NCI-H748 (cell line): ENCODE data around the gene MYADML2.

Source experiments
- DNase-seq: peaks from one replicate; lab custom pipeline; 2025; ENCODE audit not compliant: unreplicated experiment; lab: John Stamatoyannopoulos, UW

Gene MYADML2

DNA sequence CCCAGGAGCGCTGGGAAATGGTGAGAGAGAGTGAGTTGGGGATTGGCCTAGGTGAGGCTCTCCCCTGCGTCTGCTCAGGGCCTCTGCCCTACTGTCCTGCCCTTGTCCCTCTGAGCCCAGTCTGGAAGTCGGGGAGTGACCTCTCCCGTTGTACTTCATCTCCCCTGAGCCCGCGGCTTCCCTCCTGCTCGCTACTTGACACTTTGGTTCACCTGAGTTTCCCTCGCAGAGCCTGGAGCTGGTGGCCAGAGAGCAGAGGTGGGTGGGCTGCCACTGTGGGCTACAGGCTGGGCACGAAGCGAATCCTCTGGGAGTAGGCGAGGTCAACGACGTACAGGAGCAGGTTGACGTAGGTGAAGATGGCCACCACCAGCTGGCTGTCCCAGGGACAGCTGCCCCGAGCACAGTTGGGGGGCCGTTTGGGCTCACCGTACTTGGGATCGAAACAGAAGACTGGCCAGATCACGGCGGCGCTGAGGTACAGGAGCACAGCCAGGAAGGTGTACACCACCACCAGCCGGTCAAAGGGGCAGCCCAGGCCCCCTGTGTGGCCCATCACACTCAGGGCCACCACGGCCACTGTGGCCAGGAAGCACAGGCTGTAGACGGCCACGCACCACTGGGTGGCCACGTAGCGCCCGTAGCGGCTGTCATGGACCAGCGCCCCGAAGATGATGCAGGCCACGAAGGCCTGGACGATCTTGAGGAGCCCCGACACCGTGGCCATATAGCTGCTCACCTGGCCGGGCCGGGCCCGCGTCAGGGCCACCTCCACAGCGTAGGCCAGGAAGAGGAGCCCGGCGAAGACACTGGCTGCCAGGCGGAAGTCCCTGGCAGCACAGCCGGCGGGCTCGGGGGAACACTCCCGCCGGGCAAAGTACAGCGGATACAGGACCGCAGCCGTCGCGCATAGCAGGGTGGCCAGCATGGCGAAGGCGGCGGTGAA lies 6.2 kb downstream of the MYADML2 start:
- DNase-seq: no peak

DNA sequence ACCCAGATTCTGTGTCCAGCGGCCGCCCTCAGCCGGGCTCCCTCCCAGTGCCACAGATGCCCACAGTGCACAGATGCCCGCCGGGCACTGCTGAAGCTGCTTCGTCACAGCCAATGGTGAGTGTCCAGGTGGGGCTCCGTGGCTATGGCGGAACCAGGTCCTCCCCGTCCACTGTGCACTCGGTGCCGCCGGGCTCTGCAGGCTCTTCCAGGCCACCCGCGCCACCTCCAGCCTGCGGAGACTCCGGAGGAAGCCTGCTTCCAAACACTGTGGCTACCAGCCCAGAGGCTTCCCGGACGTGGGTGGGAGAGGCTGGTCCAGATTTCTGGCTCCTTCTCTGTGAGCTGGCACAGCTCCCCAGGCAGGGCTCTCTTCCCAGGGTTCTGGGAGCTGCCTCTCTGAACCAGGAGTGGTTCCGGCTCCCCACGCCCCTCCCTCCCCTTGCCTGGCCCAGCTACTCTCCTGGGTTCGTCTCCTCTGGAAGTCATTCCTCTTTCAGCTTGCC lies 7.1 kb downstream of the MYADML2 start:
- no peak for DNase-seq

DNA sequence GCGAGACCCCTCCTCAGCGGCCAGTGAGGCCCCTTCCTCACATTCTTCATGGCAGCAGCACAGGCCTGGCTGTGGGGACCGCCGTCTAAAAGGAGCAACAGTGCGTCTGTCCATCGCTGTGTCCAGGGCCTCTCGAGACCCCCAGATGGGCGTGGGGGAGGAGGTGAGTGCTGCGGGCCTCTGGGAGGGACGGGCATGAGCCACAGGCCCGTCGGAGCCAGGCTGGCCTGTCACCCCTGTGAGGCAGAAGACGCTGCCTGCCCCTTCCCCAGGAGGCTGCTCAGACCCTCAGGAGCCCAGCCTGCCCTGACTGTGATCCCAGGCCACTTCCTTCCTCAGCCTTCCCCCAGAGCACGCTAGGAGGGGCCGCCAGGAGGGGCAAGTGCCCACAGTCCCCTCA lies 7.8 kb downstream of the MYADML2 start:
- no peak for DNase-seq

DNA sequence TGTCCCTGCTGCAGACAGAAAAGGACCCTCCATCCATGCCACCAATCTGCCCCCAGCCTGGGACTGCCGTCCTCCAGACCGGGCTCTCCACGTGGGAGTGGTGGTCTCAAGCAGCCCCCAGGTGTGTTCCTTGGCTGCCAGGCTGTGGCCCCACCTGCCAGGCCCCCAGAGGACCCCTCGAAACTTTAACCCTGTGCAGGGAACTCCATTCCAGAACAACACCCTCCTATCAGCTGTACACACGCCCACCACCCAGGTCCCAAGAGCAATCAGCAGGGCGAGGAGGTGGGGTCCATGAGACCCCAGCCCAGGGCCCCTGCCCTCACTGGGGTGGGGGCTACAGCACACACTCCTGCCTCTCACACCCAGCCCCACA lies 11.3 kb downstream of the MYADML2 start:
- no peak for DNase-seq

DNA sequence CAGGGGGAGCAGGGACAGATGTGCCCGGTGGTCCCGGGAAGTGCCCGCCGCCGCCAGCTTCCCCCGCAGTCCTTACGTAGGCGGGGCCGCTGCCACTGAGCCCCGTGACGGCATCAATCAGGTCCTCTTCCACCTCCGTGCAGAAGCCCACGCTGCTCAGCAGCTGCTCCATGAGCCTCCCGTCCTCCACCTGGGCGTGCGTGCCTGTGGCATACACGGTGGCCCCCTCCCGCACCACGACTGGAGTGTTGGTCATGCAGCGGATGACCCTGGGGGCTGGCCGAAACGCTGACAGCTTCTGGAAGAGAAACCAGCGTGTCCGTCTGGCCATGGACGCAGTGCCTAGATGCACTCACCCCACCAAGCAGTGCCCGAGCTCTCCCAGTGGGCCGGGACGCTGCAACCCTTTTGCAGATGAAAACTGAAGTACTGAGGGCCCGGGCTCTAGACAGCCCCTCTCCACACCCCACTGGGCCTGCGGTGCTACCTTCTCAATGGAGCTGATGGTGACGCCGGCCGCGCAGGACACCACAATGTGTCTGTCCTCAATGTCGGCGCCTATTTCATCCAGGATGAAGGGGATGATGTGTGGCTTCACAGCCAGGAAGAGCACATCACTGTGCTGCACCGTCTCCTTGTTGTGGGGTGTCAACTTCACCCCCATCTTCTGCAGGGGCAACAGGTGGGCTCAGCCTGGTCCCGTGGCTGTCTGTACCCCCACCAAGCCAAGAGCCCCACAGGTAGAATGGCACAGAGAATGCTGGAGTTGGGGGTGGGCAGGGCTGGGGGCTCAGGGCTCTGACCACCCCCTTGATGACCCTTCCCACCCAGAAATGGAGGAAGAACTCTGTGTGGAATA lies 12.0 kb downstream of the MYADML2 start:
- no peak for DNase-seq

DNA sequence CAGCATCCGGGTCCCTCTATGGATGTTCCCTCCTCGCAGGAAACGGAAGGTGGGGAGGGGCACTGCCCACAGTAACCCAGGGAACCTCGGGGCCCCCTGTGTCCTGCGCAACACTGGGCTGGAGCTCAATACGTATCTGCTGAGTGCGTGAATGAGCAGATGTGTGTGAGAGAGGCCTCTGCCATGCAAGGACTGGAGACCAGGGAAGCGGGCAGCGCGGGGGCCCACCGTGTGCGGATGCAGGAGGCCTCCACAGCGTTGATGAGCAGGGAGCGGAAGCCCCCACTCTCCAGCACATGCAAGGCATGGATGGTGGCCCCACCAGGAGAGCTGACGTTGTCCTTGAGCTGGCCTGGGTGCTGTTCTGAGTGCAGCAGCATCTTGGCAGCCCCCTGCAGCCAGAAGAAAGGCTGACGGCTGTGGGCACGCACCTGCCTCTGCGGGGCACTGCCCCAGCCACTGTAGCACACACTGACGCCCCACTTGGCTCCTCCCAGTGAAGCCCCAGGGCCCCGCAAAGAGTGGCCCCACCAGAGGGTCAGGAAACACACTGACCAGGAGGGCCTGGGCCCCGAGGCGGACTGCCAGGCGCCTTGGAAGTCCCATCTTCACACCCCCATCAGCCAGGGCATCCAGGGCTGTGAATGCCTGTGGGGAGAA lies 12.8 kb downstream of the MYADML2 start:
- DNase-seq: no peak

DNA sequence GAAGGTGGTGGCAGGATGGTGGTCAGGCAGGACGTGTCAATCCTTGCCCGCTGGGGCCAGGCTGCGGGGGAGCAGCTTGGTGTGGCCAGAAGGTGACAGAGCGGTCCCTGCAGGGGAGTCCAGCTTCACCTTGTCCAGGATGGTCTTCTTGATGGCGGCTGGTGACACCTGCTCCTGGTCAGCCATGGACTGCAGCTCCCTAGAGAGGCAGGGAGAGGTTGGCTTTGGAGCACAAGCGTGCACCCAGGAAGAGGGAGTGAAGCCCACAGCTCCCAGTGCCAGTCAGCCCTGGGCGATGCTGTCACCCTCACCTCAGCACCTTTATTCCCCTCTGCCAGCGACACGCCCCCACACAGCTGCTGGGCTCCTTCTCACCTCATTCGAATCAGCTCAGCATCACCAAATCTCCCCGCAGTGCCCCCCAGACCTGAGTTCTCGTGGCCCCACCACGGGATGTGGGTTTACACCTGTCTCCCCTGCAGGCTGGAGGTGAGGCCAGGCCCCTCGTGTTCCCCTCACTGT lies 13.8 kb downstream of the MYADML2 start:
- no peak for DNase-seq

DNA sequence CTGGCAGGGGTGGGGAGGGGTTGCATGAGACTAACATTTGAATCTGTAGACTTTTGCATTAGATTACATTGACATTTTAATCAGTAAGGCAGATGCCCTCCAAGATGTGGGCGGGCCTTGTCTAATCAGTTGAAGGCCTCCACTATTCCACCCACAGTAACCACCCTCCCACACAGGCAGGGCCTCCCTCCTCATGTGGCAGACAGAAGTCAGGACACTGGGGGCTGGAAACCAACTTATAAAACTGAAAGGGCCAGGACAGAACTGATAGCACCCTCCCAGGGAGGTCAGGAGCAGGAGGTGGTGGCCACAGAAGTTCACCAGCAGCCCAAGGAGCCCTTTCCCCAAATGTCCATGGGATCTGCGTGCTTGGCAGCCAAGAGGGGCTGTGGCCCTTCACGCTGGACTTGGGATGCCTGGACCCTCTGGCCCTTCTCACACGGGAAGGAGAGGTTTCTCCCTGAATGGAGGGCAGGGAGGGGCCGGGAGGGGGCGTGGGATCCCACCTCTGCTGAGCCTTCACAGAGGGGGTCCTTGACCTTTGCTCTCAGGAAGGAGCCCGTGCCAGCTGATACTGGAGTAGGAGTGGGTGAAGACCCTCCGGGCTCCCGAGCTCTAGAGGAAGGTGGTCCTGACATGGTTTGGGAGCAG lies 14.6 kb downstream of the MYADML2 start:
- DNase-seq: no peak

DNA sequence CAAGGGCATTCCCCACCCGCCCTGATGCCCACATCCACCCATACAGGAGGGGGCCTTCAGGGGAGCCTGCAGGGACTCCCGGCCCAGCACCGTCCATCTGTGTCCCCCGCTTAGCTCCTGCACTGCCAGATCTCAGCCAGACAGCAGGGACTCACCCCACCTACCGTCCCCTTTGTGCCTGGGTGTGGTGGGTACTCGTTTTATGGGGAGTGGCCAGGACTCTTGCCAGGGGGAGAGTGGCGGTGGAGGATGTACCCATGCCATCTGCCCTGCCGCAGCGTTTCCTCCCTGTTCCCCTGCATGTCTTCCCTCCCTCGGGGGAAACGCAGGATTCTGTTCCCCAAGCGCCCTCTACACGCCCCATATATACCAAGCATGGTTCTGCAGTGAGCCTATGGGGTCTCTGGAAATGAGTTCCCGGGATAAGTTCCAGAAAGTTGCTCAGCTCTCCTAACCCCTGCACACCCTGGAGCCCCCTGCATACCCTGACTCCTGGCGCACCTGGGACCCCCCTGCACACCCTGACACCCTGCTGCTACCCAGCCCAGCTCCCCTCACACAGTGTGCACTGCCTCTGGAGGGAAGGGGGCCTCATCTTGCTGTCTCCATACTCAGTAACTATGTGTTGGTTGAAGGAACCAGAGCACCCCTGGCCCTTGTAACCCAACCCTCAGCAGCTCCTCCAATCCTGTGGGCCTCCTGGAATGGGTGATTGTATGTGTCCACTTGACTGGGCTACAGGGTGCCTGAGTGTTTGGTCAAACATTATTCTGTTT lies 15.3 kb downstream of the MYADML2 start:
- peak; percentile 31 for DNase-seq

DNA sequence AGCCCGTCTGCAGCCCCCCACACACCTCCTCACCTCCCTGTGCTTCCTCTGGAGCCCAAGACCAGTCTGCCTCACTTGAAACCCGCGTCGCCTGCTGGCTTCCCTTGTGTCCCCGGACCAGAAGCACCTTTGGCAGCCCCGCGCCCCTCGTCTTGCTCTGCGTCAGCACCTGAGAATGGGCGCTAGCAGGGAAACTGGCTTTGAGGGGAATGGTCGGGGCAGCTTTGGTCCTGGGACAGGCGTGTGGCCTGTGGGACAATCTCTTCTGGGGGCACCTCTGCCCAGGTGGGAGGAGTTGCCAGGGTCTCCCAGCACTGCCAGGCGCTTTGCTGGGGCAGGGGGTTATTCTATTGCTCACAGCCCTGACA lies 15.9 kb downstream of the MYADML2 start:
- no peak for DNase-seq

DNA sequence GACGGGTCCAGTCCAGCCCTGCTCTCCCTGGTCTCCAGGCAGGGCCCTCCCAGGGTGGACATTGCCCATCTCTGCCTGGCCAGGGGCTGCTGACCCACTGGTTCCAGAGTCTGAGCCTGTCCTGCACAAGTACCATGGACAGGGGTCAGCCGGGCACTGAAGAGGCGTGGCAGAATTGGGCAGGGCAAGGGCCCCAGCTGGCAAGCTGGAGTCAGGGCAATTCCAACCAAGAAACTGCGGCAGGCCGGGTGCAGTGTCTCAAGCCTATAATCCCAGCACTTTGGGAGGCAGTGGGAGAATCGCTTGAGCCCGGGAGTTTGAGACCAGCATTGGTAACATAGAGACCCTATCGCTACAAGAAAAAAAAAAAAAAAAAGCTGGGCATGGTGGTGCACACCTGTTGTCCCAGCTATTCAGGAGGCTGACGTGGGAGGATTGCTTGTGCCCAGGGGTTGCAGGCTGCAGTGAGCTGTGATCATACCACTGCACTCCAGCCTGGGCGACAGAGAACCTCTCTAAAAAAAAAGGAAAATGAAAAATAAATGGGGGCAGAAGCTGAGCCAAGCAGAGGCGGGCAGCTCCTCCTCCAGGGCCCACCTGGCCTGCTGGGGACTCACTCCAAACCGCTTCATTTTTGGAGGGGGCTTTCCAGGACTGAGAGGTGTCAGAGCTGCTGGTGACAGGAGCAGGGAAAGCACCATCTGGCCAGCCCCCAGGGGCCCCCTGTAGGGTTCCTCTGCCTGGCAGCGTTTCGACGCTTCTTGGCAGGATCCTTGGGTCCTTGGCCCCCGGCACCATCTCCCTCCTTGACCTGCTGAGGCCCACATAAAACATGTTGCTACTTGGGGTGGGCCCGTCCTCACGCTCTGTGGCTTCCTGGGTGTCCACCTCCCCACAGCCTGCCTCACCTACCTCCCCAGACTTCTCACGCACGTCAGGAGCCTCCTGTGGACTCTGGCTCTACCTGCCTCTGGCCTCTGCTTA lies 16.6 kb downstream of the MYADML2 start:
- DNase-seq: no peak

DNA sequence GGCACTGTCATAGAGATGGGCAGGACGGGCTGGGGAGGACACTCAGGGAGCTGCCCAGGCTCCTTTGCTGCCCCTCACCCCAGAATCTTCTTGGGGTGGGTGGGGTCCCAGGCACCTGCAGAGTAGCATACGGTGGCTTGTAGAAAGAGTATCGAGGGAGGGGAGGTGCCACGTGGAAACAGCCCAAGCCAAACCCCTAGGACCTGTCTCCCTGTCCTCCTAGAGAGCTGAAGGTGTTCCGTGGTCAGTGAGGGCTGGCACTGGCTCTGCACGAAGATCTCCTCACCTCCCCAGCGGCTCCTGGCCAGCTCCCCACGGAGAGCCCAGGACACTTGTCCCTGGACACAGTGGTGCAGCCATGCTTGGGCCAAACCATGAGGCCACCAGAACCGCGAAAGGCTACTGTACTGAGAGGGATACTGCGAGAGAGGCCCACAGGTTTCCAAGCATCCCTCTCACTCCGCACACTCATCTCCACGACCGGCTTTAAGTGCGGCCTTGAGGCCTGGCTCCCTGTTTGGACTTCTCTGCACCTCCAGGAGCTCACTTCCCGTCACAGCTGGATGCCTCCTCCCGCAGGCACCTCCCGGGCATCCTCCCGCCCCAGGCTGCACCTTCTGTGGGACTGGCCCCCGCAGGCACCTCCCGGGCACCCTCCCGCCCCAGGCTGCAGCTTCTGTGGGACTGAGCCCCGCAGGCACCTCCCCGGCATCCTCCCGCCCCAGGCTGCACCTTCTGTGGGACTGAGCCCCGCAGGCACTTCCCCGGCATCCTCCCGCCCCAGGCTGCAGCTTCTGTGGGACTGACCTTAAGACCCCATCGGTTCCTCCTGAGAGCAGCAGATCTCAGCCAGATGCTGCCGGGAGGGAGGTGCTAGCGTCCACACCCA lies 17.5 kb downstream of the MYADML2 start:
- no peak for DNase-seq

DNA sequence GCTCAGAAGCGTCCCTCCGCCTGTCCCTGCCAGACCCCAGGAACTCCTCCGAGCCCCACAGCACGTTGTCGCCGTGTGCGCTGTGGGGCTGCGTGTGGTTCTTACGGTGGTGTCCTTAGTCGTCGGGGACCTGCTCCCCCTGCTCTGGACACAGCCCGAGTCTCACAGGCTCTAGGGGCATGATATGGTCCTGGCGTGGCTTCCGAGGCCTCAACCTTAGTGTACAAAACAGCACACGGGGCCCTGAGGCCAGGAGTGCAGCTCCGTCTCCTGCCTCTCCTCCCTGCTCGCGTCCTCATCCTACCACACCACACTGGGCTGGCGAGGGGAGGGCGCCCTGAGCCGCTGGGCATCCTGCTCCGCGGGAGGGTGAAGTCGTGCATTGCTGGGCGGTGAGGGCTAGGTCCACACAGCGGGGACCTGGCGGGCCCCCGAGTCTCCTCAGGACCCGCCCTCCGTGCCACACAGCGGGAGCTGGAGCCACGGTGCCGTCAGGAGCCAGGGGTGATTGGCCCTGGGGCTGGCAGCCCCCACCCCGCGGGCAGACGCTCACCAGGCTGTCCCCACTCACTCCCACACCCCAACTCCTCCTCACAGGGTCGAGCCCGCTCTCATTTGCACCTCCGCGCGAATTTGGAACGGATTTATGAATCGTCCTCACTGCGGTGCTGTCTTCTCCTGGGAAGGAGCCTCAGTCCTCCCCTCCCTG lies 18.3 kb downstream of the MYADML2 start:
- DNase-seq: peak; percentile 56

DNA sequence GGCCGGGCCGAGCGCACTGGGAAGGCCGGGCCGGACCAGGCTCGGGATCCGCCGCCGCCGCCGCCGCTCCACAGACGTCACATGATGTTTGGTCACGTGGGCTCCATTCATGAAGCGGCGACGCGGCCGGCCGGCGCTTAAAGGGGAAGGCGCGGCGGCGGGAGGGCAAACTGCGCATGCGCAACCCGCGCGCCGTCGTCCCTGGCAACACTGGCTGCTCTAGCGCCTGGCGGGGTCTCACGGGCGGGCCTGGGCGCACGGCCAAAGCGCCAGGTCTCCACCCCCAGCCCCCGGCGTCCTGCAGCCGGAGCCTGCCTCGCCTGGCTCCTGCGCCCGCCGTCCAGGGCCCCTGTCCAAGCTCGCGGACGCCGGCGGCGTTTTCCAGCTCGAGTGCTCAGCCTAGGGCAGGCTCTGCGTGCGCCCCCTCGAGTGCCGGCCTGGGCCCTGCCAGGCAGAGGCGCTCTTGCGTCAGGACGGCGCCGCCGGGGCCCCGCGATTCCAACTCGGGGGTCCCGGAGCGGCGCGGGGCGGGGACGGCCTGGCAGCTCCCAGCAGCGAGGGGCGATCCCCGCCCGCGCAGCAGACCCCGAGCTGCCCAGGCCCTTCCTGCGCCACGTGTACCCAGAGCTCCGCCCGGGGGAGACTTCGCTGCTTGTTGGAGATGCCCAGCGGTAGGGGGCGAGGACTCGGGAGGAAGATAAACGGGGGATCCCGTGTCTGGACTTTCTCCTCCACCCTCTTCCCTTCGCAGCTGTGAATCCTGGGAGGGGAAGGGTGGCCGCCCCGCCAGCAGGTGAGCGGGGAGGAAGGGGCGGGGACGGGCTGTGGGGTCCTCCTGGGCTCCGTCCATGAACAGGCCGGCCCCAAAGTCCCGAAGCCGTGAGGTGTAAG lies 19.1 kb downstream of the MYADML2 start, which contains the start of gene MAFG:
MAFG (minus strand) TSS at position 83 of the 891 bp plus-strand sequence. CDS start 4,550 bp downstream, outside the sequence.
- peak; percentile 96 for DNase-seq

DNA sequence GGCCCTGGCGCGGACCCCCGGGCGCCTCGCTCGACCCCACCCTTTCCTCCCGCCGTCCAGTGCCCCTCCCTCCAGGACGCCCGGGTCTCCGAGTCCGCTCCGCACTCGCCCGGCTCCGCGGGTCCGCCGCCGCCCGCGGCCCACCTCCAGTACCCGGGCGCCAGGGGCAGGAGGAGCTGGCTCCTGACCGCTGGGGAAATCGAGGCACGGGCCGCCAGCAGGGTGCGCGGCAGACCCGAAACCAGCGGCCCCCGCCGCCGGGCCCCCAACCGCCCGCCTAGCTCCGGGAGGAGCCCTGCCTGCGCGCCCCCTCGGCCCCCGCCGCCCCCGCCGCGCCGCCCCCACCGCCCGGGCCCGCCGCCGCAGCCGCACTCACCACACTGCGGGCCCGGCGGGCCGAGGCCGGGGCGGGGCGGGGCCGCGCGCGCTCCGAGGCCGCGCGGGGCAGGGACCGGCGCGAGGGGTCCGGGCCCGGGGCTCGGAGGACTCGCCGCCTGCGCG lies 19.8 kb downstream of the MYADML2 start:
- DNase-seq: no peak
